HepG2 (cell line): ENCODE measurements around the gene PLPPR2. TPM values are rescaled to one million over a fixed set of nuclear protein-coding genes. Genes with fewer than 3 reads are reported as not detected.
A peak's percentile ranks its signal among the peaks of the same experiment; 100 is the strongest.

Experiments used
- AGO1 ChIP-seq: fragments of 200-400 bp; formaldehyde crosslinking; IDR thresholded peaks from 2 replicates; pipeline ENCODE4 v1.6.1; 2017; ENCODE audit warnings: mild to moderate bottlenecking, low read depth, low read length, moderate library complexity; ENCODE audit not compliant: poor library complexity, severe bottlenecking
- ATF7 ChIP-seq, 2 experiments: fragments of 450-650 bp in 1 of 2; sonication (generic) in 1 of 2; formaldehyde crosslinking in 1 of 2; IDR thresholded peaks; 2 replicates each; pipeline versions ENCODE4 v1.4.0 to v1.6.1; 2016 to 2020; ENCODE audit warnings: antibody characterized with exemption in 1 of 2, mild to moderate bottlenecking in 1 of 2, missing genetic modification reagents in 1 of 2
- DDIT3 ChIP-seq: sonication (generic); formaldehyde crosslinking; IDR thresholded peaks from 2 replicates; pipeline ENCODE4 v1.4.0; 2020; ENCODE audit warnings: mild to moderate bottlenecking, missing genetic modification reagents
- DR1 ChIP-seq: sonication (generic); formaldehyde crosslinking; IDR thresholded peaks from 2 replicates; pipeline ENCODE4 v1.8.0; 2021; ENCODE audit warnings: mild to moderate bottlenecking, missing genetic modification reagents, inconsistent platforms
- ELK4 ChIP-seq: sonication (generic); formaldehyde crosslinking; IDR thresholded peaks from 2 replicates; pipeline ENCODE4 v1.9.0; 2021; ENCODE audit warnings: missing genetic modification reagents, borderline replicate concordance
- FOXJ3 ChIP-seq: sonication (generic); formaldehyde crosslinking; IDR thresholded peaks from 2 replicates; pipeline ENCODE4 v1.4.0; 2020; ENCODE audit warnings: missing genetic modification reagents, mild to moderate bottlenecking, borderline replicate concordance
- NCOA2 ChIP-seq: sonication (generic); formaldehyde crosslinking; IDR thresholded peaks from 2 replicates; pipeline ENCODE4 v1.8.0; 2022; ENCODE audit warnings: inconsistent platforms
- NR2F6 ChIP-seq, 2 experiments: IDR thresholded peaks; 2 replicates each; pipeline ENCODE4 v1.6.1; 2016; ENCODE audit warnings: antibody characterized with exemption in 1 of 2, mild to moderate bottlenecking in 1 of 2
- PLRG1 ChIP-seq: fragments of 450-650 bp; conservative IDR thresholded peaks from 2 replicates; pipeline ENCODE4 v1.6.1; 2016
- RCOR2 ChIP-seq: IDR thresholded peaks from 2 replicates; pipeline ENCODE4 v1.6.1; 2016; ENCODE audit warnings: missing biosample characterization, missing genetic modification reagents
- TFDP1 ChIP-seq: IDR thresholded peaks from 2 replicates; pipeline ENCODE4 v1.6.1; 2016; ENCODE audit warnings: missing compliant biosample characterization, missing genetic modification reagents, borderline replicate concordance
- ZBTB33 ChIP-seq: sonication (generic); formaldehyde crosslinking; IDR thresholded peaks from 2 replicates; pipeline ENCODE4 v1.4.0; 2020; ENCODE audit warnings: missing genetic modification reagents
- ZC3H4 ChIP-seq: sonication (generic); formaldehyde crosslinking; IDR thresholded peaks from 2 replicates; pipeline ENCODE4 v1.4.0; 2020; ENCODE audit warnings: missing genetic modification reagents, borderline replicate concordance
- ZFP1 ChIP-seq: IDR thresholded peaks from 2 replicates; pipeline ENCODE4 v1.6.1; 2016
- ZNF12 ChIP-seq: sonication (generic); formaldehyde crosslinking; IDR thresholded peaks from 2 replicates; pipeline ENCODE4 v1.5.0; 2020; ENCODE audit warnings: missing genetic modification reagents
- ZNF614 ChIP-seq: IDR thresholded peaks from 2 replicates; pipeline ENCODE4 v1.6.1; 2018; ENCODE audit warnings: missing biosample characterization, missing genetic modification reagents, inconsistent platforms, borderline replicate concordance
- ZNF7 ChIP-seq: IDR thresholded peaks from 2 replicates; pipeline ENCODE4 v1.6.1; 2016; ENCODE audit warnings: missing biosample characterization, missing genetic modification reagents
- polyA plus RNA-seq, 8 experiments: library from polyadenylated mRNA; depleted of rRNA in 3 of 8; stranded (reverse) in 7 of 8; unstranded in 1 of 8; fragments of >200 nt; fragmentation: Illumina TruSeq in 4 of 8; extraction: Trizol in 4 of 8; gene quantifications; 2 replicates each; pipeline versions ENCODE4 v1.2.1 to v1.2.3, GENCODE V29; 2011 to 2016; ENCODE audit warnings: low read depth in 4 of 8, missing spikeins in 1 of 8, mixed read lengths in 1 of 8; ENCODE audit not compliant: insufficient read depth in 1 of 8
- total RNA-seq, 5 experiments: library from RNA; depleted of rRNA; stranded (reverse); fragments of >200 nt; fragmentation: Illumina TruSeq; extraction: Trizol; gene quantifications; 2 replicates each; pipeline ENCODE4 v1.2.3, GENCODE V29; 2016; ENCODE audit warnings: low read depth in 1 of 5
- TF ChIP-seq, protein P1 (sequence below): sonication (generic); formaldehyde crosslinking; IDR thresholded peaks from 2 replicates; pipeline ENCODE4 v1.5.1; 2020; ENCODE audit warnings: mild to moderate bottlenecking, missing genetic modification reagents
- TF ChIP-seq, protein P2 (sequence below): sonication (generic); formaldehyde crosslinking; IDR thresholded peaks from 2 replicates; pipeline ENCODE4 v1.4.0; 2020; ENCODE audit warnings: mild to moderate bottlenecking, low read depth, missing genetic modification reagents
- TF ChIP-seq, protein P3 (sequence below): fragments of 450-650 bp; IDR thresholded peaks from 2 replicates; pipeline ENCODE4 v1.6.1; 2017

PLPPR2 gene
- total and polyA plus RNA-seq, 2 of the 13 experiments (the other 11 are each of a cell fraction or from before 2014, with no cell fraction given): 1.5 to 2.1 TPM

DNA sequence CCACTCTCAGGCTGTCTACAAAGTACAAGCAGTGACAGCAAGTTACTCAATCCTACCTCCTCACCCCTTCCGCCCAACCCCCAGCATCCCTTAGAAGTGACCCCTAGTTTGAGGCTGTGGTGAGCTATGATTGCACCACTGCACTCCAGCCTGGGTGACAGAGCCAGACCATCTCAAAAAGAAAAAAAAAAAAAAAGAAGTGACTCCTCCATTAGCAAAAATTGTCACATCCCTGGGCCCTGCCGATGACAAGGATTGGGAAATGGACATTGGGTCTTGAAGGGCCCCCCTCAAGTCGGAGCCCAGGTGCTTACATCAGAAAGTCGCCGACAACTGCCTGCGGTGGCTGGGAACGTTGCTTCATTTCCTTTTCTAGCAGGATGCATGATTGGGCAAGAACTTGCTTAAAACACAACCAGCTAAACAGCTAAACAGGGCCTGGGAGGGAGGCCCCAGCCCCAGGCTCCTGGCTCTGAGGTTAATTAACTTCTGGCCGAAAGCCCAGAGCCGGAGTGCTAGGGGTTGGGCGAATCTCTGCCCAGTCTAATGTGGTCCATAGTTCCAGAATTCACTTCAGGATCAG, 31.1 kb upstream of the PLPPR2 start (continued):
- TF ChIP-seq ZNF614: peak; percentile 70
- TF ChIP-seq ZFP1: peak; percentile 62; the same call in 1 of the 2 replicates
- TF ChIP-seq, protein P1, sequence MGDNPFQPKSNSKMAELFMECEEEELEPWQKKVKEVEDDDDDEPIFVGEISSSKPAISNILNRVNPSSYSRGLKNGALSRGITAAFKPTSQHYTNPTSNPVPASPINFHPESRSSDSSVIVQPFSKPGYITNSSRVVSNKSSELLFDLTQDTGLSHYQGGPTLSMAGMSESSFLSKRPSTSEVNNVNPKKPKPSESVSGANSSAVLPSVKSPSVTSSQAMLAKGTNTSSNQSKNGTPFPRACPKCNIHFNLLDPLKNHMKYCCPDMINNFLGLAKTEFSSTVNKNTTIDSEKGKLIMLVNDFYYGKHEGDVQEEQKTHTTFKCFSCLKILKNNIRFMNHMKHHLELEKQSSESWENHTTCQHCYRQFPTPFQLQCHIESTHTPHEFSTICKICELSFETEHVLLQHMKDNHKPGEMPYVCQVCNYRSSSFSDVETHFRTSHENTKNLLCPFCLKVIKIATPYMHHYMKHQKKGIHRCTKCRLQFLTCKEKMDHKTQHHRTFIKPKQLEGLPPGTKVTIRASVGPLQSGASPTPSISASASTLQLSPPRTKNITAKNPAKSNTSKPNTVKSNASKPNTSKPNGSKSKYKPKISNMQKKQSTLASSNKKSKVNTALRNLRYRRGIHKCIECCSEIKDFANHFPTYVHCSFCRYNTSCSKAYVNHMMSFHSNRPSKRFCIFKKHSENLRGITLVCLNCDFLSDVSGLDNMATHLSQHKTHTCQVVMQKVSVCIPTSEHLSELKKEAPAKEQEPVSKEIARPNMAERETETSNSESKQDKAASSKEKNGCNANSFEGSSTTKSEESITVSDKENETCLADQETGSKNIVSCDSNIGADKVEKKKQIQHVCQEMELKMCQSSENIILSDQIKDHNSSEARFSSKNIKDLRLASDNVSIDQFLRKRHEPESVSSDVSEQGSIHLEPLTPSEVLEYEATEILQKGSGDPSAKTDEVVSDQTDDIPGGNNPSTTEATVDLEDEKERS (CRISPR knock-in tag): no peak
- no peak for TF ChIP-seq DR1 (CRISPR knock-in tag)
- TF ChIP-seq, protein P2, sequence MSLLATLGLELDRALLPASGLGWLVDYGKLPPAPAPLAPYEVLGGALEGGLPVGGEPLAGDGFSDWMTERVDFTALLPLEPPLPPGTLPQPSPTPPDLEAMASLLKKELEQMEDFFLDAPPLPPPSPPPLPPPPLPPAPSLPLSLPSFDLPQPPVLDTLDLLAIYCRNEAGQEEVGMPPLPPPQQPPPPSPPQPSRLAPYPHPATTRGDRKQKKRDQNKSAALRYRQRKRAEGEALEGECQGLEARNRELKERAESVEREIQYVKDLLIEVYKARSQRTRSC (CRISPR knock-in tag): no peak
- no peak for TF ChIP-seq TFDP1 (CRISPR knock-in tag)
- peak; percentile 67 for TF ChIP-seq NCOA2 (CRISPR knock-in tag)
- TF ChIP-seq, protein P3, sequence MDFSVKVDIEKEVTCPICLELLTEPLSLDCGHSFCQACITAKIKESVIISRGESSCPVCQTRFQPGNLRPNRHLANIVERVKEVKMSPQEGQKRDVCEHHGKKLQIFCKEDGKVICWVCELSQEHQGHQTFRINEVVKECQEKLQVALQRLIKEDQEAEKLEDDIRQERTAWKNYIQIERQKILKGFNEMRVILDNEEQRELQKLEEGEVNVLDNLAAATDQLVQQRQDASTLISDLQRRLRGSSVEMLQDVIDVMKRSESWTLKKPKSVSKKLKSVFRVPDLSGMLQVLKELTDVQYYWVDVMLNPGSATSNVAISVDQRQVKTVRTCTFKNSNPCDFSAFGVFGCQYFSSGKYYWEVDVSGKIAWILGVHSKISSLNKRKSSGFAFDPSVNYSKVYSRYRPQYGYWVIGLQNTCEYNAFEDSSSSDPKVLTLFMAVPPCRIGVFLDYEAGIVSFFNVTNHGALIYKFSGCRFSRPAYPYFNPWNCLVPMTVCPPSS: no peak
- TF ChIP-seq ZNF7: no peak
- peak; percentile 46; the same call in 1 of the 2 replicates for TF ChIP-seq FOXJ3 (CRISPR knock-in tag)
- 0 out of 2 replicates have a peak, but pooled peaks have one; percentile 31 for TF ChIP-seq RCOR2 (CRISPR knock-in tag)
- TF ChIP-seq PLRG1: no peak
- peak; percentile 51; the same call in 1 of the 2 replicates for TF ChIP-seq ZBTB33 (CRISPR knock-in tag)
- TF ChIP-seq ELK4: no peak
- no peak for TF ChIP-seq DDIT3 (CRISPR knock-in tag)
- TF ChIP-seq NR2F6 (IDR thresholded peaks at IDR 0.05): peak; percentile 49
- peak; percentile 73 for TF ChIP-seq NR2F6 (CRISPR knock-in tag; IDR thresholded peaks at IDR 0.05)
- TF ChIP-seq ATF7 (IDR thresholded peaks at IDR 0.05): no peak
- 0 out of 2 replicates have a peak, but pooled peaks have one; percentile 23 for TF ChIP-seq ATF7 (CRISPR knock-in tag; IDR thresholded peaks at IDR 0.05)
- no peak for TF ChIP-seq ZC3H4 (CRISPR knock-in tag)
- TF ChIP-seq AGO1: no peak
- 0 out of 2 replicates have a peak, but pooled peaks have one; percentile 16 for TF ChIP-seq ZNF12
